Stimulated activated CD8-positive, alpha-beta memory T cell treated with anti-CD3 and anti-CD28 coated beads, Interleukin-4, amount 100 ng/mL, for 4 hours (primary cell): Measurements from ENCODE around the gene SLC46A2.

Source experiments
- DNase-seq, 2 donors: peaks; one replicate each; pipeline ENCODE4 v3.0.0-alpha.2; 2020; ENCODE audit warnings: low read depth in 2 of 2, low spot score in 1 of 2

Gene SLC46A2

GRCh38 chr9:112831969-112832368 is 58.7 kb downstream of the SLC46A2 start:
- no peak for DNase-seq

- DNase-seq = no peak
Observed at GRCh38 chr9:112831281-112831851, 59.3 kb downstream of the SLC46A2 start.
